ENCODE measurements around the gene CTDSP1.

The CTDSP1 gene

DNA sequence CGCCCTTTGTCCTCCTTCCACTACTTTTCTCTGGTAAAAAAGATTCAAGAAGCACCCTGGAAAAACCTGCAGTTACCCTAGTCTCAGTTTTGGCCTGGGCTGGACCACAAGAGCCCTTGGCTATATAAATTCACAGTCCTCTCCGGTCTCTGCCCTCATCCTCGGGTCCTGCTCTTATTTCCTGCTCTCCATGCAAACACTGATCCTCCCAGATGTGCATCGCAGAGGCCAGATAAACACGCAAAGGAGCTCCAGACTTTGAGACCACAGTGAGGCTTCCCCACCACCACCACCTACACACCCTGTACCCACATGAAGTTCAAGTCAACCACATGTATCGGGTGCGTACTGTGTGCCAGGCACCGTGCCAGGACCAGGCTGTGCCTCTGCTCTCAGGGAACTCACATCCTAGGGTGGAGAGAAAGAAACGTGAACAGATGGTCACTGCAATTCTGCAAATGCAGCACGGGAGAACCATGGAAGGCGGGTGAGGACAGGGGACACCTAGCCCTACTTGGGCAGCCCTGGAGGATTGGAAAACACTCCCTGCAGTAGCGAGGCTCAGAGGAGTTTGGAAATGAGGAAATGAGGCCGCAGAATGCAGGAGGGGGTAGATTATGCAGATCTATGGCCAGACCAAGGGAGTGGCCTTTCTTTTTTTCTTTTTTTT lies 7.4 kb downstream of the CTDSP1 start:
- TF ChIP-seq CEBPB (IDR thresholded peaks at IDR 0.05) (no peak), NFIC (IDR thresholded peaks at IDR 0.05) (peak; percentile 50)
- TF ChIP-seq, protein P1, sequence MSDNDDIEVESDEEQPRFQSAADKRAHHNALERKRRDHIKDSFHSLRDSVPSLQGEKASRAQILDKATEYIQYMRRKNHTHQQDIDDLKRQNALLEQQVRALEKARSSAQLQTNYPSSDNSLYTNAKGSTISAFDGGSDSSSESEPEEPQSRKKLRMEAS (IDR thresholded peaks at IDR 0.05) = peak; percentile 51

DNA sequence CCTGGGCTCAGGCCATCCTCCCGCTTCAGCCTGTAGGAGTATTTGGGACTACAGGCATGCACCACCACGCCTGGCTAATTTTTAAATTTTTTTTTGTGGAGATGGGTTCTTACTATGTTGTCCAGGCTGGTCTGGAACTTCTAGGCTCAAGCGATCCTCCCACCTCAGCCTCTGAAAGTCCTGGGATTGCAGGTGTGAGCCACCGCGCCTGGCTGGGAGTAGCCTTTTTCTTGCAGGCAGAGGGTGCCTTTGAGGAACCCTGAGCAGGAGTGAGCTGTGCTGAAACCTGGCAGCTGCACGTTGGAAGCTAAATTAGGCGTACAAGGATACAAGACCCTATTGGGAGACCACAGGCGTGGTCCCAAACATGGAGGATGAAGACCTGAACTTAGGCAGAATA lies 8.0 kb downstream of the CTDSP1 start:
- no peak for TF ChIP-seq CREB1 (IDR thresholded peaks at IDR 0.05; ENCODE audit: low read depth)
- no peak for TF ChIP-seq RAD21 (IDR thresholded peaks at IDR 0.05; ENCODE audit: low read depth)
- TF ChIP-seq TEAD4 (IDR thresholded peaks at IDR 0.05) = no peak
- TF ChIP-seq TAF1 (IDR thresholded peaks at IDR 0.05; ENCODE audit: low read depth) = no peak
- TF ChIP-seq CEBPB (IDR thresholded peaks at IDR 0.05) = no peak
- TF ChIP-seq EGR1 (IDR thresholded peaks at IDR 0.05) = no peak

DNA sequence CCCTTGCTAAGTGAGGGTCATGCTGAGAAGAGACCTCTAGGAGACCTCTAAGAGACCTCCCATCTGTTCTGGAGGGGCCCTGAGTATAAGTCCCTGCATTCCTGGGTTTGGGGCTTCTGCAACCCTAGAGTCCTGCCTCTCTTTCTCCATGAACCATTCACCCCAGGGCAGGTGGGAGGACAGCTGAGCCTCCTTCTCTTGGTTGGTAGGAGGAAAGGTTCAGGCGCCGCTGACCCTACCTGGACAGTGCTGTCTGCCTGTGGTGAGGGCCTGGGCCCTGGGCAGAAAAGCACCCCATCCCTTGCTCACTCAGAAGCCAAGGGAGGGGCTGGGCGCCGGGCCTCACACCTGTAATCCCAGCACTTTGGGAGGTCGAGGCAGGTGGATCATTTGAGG lies 18.7 kb downstream of the CTDSP1 start:
- TF ChIP-seq RAD21 (IDR thresholded peaks at IDR 0.05; ENCODE audit: low read depth) = no peak
- TF ChIP-seq, protein P1 (IDR thresholded peaks at IDR 0.05) = no peak
- TF ChIP-seq ZBTB7A (IDR thresholded peaks at IDR 0.05; ENCODE audit: low read depth) = no peak
- TF ChIP-seq, protein P2, sequence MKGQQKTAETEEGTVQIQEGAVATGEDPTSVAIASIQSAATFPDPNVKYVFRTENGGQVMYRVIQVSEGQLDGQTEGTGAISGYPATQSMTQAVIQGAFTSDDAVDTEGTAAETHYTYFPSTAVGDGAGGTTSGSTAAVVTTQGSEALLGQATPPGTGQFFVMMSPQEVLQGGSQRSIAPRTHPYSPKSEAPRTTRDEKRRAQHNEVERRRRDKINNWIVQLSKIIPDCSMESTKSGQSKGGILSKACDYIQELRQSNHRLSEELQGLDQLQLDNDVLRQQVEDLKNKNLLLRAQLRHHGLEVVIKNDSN (IDR thresholded peaks at IDR 0.05) = no peak
- no peak for TF ChIP-seq TEAD4 (IDR thresholded peaks at IDR 0.05)
- TF ChIP-seq, protein P3, sequence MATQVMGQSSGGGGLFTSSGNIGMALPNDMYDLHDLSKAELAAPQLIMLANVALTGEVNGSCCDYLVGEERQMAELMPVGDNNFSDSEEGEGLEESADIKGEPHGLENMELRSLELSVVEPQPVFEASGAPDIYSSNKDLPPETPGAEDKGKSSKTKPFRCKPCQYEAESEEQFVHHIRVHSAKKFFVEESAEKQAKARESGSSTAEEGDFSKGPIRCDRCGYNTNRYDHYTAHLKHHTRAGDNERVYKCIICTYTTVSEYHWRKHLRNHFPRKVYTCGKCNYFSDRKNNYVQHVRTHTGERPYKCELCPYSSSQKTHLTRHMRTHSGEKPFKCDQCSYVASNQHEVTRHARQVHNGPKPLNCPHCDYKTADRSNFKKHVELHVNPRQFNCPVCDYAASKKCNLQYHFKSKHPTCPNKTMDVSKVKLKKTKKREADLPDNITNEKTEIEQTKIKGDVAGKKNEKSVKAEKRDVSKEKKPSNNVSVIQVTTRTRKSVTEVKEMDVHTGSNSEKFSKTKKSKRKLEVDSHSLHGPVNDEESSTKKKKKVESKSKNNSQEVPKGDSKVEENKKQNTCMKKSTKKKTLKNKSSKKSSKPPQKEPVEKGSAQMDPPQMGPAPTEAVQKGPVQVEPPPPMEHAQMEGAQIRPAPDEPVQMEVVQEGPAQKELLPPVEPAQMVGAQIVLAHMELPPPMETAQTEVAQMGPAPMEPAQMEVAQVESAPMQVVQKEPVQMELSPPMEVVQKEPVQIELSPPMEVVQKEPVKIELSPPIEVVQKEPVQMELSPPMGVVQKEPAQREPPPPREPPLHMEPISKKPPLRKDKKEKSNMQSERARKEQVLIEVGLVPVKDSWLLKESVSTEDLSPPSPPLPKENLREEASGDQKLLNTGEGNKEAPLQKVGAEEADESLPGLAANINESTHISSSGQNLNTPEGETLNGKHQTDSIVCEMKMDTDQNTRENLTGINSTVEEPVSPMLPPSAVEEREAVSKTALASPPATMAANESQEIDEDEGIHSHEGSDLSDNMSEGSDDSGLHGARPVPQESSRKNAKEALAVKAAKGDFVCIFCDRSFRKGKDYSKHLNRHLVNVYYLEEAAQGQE (IDR thresholded peaks at IDR 0.05; ENCODE audit: low read depth) = no peak
- no peak for TF ChIP-seq YY1 (IDR thresholded peaks at IDR 0.05; ENCODE audit: low read depth)
- TF ChIP-seq EP300 (IDR thresholded peaks at IDR 0.05; ENCODE audit: borderline replicate concordance) = no peak
- TF ChIP-seq CEBPB (IDR thresholded peaks at IDR 0.05) = no peak
- TF ChIP-seq FOXM1 (IDR thresholded peaks at IDR 0.05; ENCODE audit: borderline replicate concordance, low read depth) = no peak
- no peak for TF ChIP-seq CREB1 (IDR thresholded peaks at IDR 0.05; ENCODE audit: low read depth)
- TF ChIP-seq TCF12 (IDR thresholded peaks at IDR 0.05; ENCODE audit: low read depth) = no peak
- TF ChIP-seq EGR1 (IDR thresholded peaks at IDR 0.05) = no peak
- no peak for TF ChIP-seq TAF1 (IDR thresholded peaks at IDR 0.05; ENCODE audit: low read depth)
- no peak for TF ChIP-seq NFIC (IDR thresholded peaks at IDR 0.05)

DNA sequence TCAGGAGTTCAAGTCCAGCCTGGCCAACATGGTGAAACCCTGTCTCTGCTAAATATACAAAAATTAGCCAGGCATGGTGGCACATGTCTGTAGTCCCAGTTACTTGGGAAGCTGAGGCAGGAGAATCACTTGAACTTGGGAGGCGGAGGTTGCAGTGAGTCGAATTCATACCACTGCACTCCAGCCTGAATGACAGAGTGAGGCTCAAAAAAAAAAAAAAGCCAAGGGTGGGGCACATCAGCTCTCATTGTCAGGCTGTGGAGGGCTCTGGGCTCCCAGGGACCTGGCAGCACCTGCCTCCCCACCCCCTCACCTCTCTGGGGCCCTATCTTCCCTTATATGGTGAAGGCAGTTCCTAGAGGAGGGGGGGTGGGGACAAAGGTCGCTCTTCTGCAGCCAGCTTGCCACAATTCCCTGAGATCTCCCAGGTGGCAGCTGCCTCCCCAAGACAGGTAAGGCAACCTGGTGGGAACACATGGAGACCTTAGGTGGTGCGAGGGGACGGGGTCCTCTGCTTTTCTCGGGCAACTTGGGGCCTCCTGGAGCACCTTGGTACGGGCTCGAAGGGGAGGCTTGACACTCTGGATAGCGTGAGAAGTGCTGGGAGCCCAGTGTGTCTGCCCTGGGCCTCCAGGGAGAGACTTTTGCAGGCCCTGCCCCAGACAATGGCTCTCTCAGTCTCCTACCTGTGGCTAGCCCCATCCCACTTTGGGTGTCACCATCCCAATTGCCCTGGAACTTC lies 19.2 kb downstream of the CTDSP1 start, which contains the start of gene VIL1:
Gene VIL1 (plus strand): TSS at position 407 of the 742 bp plus-strand sequence. CDS start 4,656 bp downstream, outside the sequence.
- TF ChIP-seq RAD21 (IDR thresholded peaks at IDR 0.05; ENCODE audit: low read depth) (no peak), YY1 (IDR thresholded peaks at IDR 0.05; ENCODE audit: low read depth) (no peak), NFIC (IDR thresholded peaks at IDR 0.05) (no peak), TEAD4 (IDR thresholded peaks at IDR 0.05) (no peak), TCF12 (IDR thresholded peaks at IDR 0.05; ENCODE audit: low read depth) (no peak), EGR1 (IDR thresholded peaks at IDR 0.05) (no peak), FOXM1 (IDR thresholded peaks at IDR 0.05; ENCODE audit: borderline replicate concordance, low read depth) (no peak), CEBPB (IDR thresholded peaks at IDR 0.05) (no peak), TAF1 (IDR thresholded peaks at IDR 0.05; ENCODE audit: low read depth) (no peak)
- TF ChIP-seq, protein P2 (IDR thresholded peaks at IDR 0.05) = no peak
- TF ChIP-seq, protein P3 (IDR thresholded peaks at IDR 0.05; ENCODE audit: low read depth) = no peak

DNA sequence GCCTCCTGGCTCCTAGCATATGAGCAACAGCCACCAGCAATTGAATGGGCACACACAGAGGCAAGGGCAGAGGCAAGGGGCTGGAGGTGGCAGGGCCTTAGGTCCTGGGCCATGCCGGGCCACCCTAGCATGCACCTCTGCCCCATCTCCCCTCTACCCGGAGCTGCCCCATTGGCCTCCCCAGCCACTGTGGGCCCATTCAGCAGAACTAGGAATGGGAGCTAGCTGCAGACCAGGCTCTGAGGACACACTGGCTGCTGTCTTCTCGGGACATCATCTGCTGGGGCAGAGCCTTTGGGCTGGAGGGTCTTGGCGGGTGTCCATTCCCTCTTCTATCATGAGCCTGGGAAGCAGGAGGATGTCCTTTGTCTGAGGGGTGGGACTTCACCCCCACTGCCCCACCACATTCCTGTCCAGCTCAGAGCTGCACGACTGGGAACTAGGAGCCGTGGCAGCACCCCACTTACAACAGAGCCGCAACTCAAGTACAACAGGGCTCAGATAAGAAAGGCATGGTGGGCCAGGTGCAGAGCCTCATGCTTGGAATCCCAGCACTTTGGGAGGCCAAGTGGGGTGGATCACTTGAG lies 20.1 kb downstream of the CTDSP1 start:
- TF ChIP-seq RAD21 (IDR thresholded peaks at IDR 0.05; ENCODE audit: low read depth) (no peak), CREB1 (IDR thresholded peaks at IDR 0.05; ENCODE audit: low read depth) (no peak), NFIC (IDR thresholded peaks at IDR 0.05) (no peak), CEBPB (IDR thresholded peaks at IDR 0.05) (no peak), EGR1 (IDR thresholded peaks at IDR 0.05) (no peak), FOXM1 (IDR thresholded peaks at IDR 0.05; ENCODE audit: borderline replicate concordance, low read depth) (no peak), TEAD4 (IDR thresholded peaks at IDR 0.05) (no peak), ZBTB7A (IDR thresholded peaks at IDR 0.05; ENCODE audit: low read depth) (no peak), TAF1 (IDR thresholded peaks at IDR 0.05; ENCODE audit: low read depth) (no peak), TCF12 (IDR thresholded peaks at IDR 0.05; ENCODE audit: low read depth) (no peak)
- TF ChIP-seq, protein P2 (IDR thresholded peaks at IDR 0.05) = no peak
- TF ChIP-seq, protein P1 (IDR thresholded peaks at IDR 0.05) = no peak
- TF ChIP-seq, protein P3 (IDR thresholded peaks at IDR 0.05; ENCODE audit: low read depth) = no peak

Measured in Ishikawa (cell line).